Activated CD8-positive, alpha-beta memory T cell treated with anti-CD3 and anti-CD28 coated beads for 36 hours (primary cell): ENCODE measurements around the gene TCEANC2. TPM values are rescaled to one million over a fixed set of nuclear protein-coding genes. Genes with fewer than 3 reads are reported as not detected.
"Not testable (repeated sequence)": the region's sequence is repeated elsewhere in the genome, so short reads cannot be mapped to it uniquely, and the experiment has no call there.

Experiments used
- CTCF ChIA-PET: fragments of 350-600 bp; sonication (Branson Sonifier 250); formaldehyde crosslinking; loops from one replicate; lab custom pipeline; 2021; ENCODE audit warnings: antibody characterized with exemption; lab: Charles Lee
- POLR2A ChIA-PET: fragments of 350-600 bp; sonication (Branson Sonifier 250); formaldehyde crosslinking; loops from one replicate; lab custom pipeline; 2021; ENCODE audit warnings: antibody characterized with exemption; lab: Charles Lee
- total RNA-seq, 2 experiments: library from RNA; stranded (reverse); gene quantifications; one replicate each; pipeline ENCODE4 v1.2.3, GENCODE V29; 2021

Gene TCEANC2
- total RNA-seq, 2 experiments from 2014 or later: 9.1 to 11.5 TPM

DNA sequence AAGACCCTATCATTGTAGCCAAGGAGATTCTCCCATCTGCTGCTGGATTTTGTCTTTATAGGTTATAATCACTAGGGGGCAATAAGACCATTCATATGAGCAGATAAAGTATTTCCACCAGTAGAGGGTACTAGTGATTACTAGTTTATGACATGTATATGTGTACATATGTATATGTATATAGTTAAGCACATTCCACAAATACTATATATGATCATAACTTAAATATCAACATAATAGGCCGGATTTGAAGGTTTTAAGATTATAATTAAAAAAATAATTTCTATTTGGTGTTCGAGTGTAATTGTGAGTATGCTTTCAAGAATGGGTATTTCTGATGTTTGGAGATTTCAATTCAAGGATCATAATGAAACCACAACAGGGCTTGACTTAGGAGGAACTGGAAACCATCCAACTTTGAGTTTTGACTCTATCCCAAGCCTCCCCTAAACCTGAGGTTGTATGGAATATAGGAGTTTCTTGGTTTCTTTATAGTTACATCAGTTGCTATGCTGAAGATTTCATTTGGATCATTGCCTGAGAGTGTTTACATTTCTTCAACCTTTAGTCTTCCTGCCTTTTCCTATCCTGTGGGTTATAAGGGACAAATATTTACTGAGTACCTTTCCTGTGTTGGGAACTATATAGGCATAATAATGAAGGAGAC is 16.9 kb downstream of the TCEANC2 start:
- POLR2A ChIA-PET: no interaction called here
- CTCF ChIA-PET: no interaction called here

DNA sequence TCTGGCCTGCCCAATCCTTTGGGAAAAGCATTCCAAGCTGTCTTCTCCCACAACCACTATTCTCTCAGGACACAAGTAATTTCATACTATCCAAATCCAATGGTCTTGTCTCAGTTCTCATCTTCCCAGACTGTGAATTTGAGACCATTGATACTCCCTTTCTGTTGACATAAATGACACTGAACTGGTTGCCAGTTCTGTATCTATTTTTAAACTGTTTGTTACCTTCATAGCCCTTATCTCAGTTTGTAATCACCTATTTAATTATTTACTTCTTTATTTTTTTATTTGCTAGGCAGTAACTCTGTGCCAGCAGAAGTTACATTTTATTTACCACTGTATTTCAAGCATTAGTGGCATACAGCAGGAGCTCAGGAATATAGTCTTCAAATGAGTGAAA is 24.0 kb downstream of the TCEANC2 start:
- ChIA-PET CTCF (no interaction called here), POLR2A (interaction anchor here (0.7 kb wide), 1 partner anchor 869 kb away, joined by 3 read pairs; no protein-coding TSS in a partner anchor)

DNA sequence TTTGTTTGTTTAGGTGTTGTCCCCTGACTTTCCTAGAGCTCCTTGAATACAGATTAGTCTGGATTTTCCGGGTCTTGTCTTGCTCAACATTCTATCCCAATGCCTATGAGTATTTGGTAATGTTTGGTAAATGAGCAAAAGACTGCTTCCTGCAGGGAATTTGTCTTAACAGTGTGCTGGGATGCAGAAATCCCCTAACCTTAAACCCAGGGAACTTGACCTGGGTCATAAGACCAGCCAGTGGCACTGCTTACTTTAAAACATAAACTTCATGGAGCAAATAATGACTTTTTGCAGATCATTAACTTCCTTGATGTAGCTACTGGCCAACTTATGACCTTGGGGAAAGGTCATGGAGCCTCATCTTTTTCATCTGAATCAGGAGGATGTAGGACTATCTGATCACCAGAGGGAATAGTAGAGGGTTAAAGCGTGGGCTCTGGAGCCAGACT is 27.2 kb downstream of the TCEANC2 start:
- CTCF ChIA-PET: interaction anchor here (0.7 to 1.6 kb wide), 2 partner anchors 124 to 220 kb away, joined by 3 read pairs; no protein-coding TSS in a partner anchor
- POLR2A ChIA-PET: no interaction called here

DNA sequence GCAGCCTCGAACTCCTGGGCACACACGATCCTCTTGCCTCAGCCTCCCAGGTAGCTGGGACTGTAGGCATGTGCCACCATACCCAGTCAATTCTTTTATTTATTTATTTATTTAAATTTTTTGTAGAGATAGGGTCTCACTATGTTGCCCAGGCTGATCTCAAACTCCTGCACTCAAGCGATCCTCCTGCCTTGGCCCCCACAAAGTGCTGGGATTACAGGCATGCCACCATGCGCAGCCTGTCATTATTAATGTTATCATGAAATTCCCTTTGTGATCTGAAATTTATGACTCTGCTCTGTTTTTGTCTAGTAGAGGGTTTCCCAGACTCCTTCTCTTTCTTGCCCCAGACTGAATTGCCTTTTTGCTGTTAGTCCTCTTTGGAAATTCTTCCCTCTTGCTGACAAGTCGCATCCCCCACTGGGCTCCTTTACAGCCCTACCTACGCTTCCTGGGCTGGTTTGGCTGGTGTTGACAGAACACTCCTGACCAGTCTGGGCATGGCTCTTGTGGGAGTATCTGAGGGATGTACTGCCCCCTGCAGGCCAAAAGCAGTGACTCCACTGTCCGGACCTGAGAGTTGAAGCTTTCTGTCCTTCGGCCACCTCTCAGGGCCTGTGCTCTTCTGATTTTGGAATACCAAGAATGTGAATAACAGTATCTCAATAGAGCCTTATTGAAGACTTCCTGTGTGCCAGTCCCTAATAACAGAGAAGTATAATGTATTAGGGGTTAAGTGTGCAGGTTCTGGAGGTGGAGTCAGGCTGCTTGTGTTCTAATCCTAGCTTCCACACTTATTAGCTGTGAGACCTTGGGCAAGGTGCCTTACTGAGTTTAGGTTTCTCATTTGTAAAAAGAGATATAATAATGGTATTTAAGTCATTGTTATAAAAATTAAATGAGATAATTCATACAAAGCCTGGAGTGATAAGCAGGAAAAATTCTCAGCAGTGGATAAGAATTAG is 28.2 kb downstream of the TCEANC2 start:
- POLR2A ChIA-PET: no interaction called here
- CTCF ChIA-PET: interaction anchor here (0.6 to 1.6 kb wide), 9 partner anchors 13 to 250 kb away, joined by 3 to 4 read pairs (median 3); partner anchors contain the start of genes TCEANC2 and TMEM59

DNA sequence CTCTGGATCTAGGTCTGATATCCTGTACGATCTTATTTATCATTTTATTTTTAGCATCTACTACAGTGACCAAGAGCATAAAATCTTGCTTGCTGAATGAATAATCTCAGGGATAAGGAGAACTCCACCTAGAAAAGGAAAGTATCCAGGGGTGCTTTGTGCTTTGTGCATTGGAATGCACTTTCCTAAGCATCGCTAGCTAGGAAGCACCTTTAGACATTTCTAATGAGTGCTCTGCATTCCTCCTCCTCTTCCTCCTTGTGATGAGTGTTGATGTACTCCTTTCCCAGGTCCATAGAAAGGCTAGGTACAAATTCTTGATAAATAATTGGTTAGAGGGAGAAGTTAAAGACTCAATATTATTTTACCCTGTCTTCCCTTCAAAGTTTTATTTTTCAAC is 31.4 kb downstream of the TCEANC2 start:
- POLR2A ChIA-PET: no interaction called here
- CTCF ChIA-PET: no interaction called here

DNA sequence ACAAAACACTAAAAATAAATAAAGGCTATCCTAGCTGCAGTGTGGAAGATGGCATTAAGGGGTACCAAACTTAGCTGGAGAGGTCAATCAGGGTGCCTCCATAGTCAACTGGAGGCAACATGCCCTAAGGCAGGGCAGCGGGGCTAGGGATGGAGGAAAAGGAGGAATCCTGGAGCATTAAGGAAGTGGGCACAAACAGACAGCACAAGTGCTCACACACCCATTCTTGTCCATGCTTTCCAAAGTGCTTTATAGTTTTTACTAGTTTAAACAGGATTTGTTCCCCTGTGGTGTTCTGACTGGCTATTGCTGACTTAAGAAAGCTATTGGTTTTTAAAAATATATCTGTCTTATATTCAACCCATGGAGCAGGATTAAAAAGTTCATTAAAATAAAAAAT is 33.3 kb downstream of the TCEANC2 start:
- ChIA-PET CTCF (no interaction called here), POLR2A (no interaction called here)

DNA sequence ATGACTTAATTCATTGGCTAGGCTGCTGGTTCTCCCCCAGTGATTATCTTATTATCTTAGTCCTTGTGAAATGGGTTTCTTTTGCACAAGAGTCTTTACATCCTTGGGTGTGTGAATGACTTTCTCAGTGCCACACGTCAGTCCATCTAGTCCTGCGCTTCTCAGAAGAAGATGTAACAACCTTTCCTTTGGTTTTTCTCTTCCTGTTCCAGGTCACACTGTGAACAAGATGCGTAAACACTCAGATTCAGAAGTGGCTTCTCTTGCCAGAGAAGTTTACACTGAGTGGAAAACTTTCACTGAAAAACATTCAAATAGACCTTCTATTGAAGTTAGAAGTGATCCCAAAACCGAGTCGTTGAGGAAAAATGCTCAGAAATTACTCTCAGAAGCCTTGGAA is 35.0 kb downstream of the TCEANC2 start:
- ChIA-PET CTCF (interaction anchor here (0.6 kb wide), 1 partner anchor 373 kb away, joined by 5 read pairs; no protein-coding TSS in a partner anchor), POLR2A (no interaction called here)

DNA sequence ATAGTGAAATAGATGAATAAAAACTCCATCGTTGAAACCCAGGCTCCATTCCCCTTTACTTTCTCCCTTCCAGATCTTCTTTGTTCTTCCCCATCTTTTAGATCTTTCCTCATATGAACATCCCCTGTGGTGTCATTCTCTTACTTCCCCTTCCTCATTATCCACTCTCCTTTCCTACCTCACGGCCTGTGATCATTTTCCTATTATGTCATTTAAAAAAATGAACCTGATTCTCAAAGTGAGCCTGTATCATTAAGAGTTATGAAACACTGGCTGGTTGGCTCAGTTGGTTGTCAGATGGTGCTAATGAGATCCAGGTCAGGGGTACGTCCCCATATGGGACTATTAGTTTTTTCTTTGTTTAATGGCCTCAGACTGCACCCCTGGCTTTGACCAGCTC is 38.3 kb downstream of the TCEANC2 start:
- CTCF ChIA-PET: no interaction called here
- POLR2A ChIA-PET: no interaction called here

DNA sequence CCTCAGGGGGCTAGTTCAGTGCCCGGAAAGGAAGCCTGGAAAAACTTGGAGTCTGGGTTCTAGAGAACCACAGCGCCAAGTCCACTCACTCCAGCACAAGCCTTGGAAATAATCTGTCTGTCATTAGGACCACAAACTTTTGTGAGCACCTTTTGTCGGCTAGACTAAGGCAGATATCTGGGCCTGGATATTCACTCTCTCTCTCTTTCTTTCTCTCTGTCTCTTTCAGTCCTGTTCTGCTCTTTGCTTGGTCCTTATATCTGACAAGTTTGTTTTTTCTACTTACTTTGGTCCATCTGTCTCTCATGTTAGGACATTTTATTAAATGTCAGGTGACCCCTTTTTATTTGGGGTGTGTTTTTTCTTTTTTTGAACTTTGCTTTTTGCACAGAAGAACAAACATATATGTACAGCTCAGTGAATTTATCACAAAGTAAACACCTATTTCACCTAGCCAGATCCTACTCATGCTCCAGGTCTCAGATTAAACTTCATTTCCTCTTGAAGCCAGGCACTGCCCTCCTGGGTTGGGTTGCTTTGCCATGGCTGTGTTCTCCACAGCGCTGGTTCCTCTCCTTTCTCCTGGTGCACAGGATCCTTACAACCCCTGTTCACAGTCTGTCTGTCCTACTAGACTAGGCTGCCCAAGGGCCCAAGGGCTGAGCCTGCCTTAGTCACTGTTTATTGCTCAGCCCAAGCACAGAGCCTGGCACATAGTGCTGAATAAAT is 40.8 kb downstream of the TCEANC2 start:
- ChIA-PET CTCF (interaction anchor here (1.0 kb wide), 1 partner anchor 12 kb away, joined by 3 read pairs; no protein-coding TSS in a partner anchor), POLR2A (no interaction called here)

DNA sequence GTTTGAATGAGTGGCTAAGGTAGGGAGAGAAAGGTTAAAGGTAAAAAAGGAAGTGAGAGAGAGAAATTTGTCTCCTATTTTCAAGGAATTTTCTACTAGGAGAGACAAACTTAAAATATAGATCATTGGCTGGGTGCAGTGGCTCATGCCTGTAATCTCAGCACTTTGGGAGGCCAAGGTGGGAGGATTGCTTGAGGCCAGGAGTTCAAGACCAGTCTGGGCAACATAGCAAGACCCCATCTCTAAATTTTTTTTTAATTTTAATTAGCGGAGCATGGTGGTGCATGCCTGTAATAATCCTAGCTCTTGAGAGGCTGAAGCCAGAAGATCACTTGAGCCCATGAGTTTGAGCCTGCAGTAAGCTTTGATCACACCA is 41.3 kb downstream of the TCEANC2 start:
- CTCF ChIA-PET: interaction anchor here (1.0 kb wide), 1 partner anchor 12 kb away, joined by 3 read pairs; no protein-coding TSS in a partner anchor
- POLR2A ChIA-PET: not testable (repeated sequence)

DNA sequence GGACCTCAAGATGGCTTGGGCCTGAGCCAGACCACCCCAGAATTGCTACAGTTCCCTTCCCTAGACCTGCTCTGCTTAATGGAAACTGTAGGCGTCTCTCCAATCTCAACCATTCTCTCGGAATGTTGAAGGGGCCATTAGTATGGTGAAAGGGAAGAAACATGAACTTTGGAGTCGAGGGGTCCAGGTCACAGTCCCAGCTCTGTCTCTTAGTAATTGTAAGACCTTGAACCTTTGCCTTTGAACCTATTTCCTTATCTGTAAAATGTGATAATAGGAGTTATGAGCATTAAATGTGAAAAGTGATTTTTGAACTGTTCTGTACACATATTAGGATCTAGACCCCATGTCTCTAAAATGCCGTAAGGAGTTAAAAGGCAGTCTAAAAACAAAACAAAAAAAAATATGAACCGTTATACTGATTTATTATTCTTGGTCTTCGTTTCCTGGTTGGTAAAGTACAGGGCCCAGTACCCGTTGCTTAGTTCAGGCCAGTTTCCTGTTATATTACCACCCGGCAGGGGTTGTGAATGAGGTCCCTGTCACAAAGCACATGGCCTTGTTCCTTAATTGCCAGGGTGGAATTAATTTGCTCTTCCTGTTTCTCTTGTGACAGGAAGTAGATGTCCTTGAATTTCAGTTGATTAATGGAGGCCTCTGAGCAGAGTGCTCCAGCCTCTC is 42.3 kb downstream of the TCEANC2 start:
- ChIA-PET CTCF (no interaction called here), POLR2A (no interaction called here)

DNA sequence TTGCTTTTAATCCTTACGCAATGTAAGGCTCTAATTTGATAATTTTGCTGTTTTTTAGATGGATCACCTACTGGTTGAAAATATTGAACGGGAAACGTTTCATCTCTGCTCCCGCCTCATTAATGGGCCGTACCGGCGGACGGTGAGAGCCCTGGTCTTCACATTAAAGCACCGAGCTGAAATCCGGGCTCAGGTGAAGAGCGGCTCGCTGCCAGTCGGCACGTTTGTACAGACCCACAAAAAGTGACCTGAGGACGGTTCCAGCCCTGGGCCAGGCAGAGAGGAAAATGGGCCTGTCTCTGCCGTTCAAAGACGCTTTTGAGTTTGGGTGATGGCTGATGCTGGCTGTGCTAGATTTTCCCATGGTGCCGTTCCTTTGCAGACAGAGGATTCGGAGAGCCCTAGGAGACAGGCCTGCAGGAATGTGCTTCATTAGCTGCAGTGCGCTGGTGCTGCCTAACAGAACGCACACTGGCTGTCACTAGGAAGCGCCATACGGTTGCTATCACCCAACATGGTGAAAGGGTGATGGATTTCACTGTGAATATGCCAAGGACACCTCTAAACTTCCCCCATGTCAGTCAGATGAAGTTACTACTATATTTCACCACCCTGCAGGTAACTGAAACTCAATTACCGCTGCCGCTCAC is 42.9 kb downstream of the TCEANC2 start:
- ChIA-PET POLR2A (no interaction called here), CTCF (no interaction called here)

DNA sequence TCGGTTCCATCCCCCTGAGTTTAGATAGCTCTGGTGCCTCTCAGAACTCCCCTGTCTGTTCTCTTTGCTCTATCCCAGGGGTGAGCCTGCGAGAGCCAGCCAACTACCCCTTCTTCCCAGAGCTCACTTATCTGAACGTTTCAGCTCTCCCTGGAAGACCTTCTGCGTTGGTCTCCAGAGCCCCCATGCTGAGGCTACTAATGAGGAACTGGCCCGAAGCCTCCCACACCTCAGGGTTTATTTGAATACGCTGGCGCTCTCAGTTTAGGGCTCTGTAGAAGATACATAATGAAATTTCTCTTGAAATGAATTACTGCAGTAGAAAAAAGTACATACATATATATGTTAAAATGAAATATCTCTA is 43.5 kb downstream of the TCEANC2 start:
- ChIA-PET POLR2A (no interaction called here), CTCF (no interaction called here)

DNA sequence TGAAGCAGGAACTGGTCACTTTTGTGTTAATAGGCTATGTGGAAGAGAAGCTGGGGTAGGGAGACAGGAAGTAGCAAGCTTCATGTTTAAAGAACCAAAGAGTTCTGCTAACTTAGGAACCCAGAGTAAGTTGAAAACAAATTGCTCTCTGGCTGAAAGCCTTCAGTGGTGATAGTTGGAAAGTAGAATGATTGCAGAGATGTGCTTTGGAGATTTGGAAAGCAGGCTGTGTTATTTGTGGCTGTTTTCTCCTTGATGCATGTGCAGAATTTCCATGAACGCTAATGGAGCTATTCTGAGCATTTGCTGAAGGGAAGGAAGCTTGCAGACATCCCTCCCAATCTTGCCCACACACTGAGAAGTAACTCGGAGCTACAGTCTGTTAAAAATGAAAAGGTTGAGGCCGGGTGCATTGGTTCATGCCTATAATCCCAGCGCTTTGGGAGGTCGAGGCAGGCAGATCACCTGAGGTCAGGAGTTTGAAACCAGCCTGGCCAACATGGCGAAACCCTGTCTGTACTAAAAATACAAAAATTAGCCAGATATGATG is 45.7 kb downstream of the TCEANC2 start:
- POLR2A ChIA-PET: no interaction called here
- CTCF ChIA-PET: no interaction called here

DNA sequence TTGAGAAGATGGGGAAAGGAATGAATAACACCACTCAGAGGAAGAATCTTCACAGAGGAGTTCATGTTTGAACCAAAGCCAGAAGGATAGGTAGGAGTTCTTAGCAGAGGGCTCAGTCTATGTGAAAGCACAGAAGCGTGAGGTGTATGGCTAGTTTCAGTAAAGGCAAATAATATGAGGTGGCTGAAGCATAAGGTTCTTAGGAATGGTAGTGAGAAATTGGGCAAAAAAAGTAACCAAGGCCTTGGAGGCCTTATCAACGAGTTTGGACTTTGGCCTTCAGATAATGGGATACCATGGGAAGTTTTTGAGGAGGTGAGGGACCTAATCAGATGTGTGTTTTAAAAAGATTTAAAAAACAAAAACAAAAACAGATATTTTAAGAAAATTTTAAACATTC is 47.1 kb downstream of the TCEANC2 start:
- ChIA-PET POLR2A (no interaction called here), CTCF (no interaction called here)

DNA sequence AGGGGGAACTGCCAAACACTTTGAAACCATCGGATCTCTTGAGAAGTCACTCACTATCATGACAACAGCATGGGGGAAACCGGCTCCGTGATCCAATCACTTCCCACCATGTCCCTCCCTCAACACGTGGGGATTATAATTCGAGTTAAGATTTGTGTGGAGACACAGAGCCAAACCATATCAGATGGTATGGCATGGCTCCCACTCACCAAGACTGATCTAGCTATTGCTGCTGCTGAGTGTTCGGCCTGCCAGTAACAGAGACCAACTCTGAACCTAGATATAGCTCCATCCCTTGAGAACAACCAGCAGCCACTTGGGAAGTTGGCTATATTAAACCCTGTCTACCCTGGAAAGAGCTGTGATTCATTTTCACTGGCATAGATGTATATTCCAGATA is 50.0 kb downstream of the TCEANC2 start:
- POLR2A ChIA-PET: no interaction called here
- CTCF ChIA-PET: no interaction called here

DNA sequence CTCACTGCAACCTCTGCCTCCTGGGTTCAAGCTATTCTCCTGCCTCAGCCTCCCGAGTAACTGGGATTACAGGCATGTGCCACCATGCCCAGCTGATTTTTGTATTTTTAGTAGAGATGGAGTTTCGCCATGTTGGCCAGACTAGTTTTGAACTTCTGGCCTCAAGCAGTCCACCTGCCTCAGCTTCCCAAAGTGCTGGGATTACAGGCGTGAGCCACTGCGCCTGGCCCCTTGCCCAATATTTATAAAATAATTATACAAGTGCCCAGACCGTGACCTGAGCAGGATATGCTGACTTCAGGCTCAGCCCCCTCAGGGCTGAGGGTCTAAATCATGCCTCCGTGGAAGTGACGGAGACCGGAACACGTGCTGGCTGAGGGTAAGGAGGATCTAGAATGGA is 51.2 kb downstream of the TCEANC2 start:
- CTCF ChIA-PET, POLR2A ChIA-PET: not testable (repeated sequence)

DNA sequence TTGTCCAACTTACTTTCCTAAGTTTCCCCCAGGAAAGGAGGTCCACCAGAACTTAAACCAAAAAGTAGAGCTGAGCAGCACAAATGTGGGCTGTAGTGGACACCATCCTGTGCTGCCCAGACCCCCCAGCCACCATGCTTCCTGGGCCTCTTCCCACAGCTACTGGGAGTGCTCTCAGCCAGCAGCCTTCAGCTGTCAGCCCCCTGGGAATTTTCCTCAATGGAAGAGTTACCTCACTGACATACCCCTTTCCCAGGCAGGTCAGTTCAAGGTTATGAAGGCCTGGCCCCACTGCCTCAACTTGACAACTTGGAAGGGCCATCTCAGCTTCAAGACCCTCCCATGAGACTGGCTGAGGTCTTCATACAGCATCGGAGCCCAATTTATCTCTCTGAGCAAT is 51.7 kb downstream of the TCEANC2 start:
- POLR2A ChIA-PET: no interaction called here
- CTCF ChIA-PET: interaction anchor here (0.9 kb wide), 1 partner anchor 13 kb away, joined by 3 read pairs; no protein-coding TSS in a partner anchor
